Neuronal stem cell (in vitro differentiated cells): Measurements from ENCODE around the gene UMODL1.

ENCODE experiments used
- DNase-seq: peaks from one replicate; pipeline ENCODE4 v3.0.0-alpha.2; 2013; ENCODE audit warnings: low spot score
- H2AFZ ChIP-seq: one replicate; pipeline ENCODE4 v1.6.1; 2013; ENCODE audit warnings: mild to moderate bottlenecking, low read length, inconsistent platforms
- H2AK5ac ChIP-seq: 2 replicates; pipeline ENCODE4 v1.6.1; 2013; ENCODE audit warnings: low read depth, mild to moderate bottlenecking, inconsistent platforms, low read length, moderate library complexity, mixed read lengths
- H2BK120ac ChIP-seq: 2 replicates; pipeline ENCODE4 v1.6.1; 2013; ENCODE audit warnings: low read depth, mild to moderate bottlenecking, inconsistent platforms, low read length, moderate library complexity, mixed read lengths
- H2BK12ac ChIP-seq: one replicate; pipeline ENCODE4 v1.6.1; 2013; ENCODE audit warnings: low read length, inconsistent platforms
- H2BK15ac ChIP-seq: 2 replicates; pipeline ENCODE4 v1.6.1; 2013; ENCODE audit warnings: mild to moderate bottlenecking, low read length, inconsistent platforms, mixed read lengths
- H2BK5ac ChIP-seq: one replicate; pipeline ENCODE4 v1.6.1; 2013; ENCODE audit warnings: inconsistent platforms, mild to moderate bottlenecking, low read length, moderate library complexity
- H3K14ac ChIP-seq: one replicate; pipeline ENCODE4 v1.6.1; 2013; ENCODE audit warnings: low read length, inconsistent platforms
- H3K18ac ChIP-seq: 2 replicates; pipeline ENCODE4 v1.6.1; 2013; ENCODE audit warnings: low read length, inconsistent platforms
- H3K23ac ChIP-seq: 2 replicates; pipeline ENCODE4 v1.6.1; 2013; ENCODE audit warnings: low read depth, mild to moderate bottlenecking, mixed read lengths, low read length, inconsistent platforms; ENCODE audit not compliant: poor library complexity
- H3K27ac ChIP-seq: replicated peaks from 3 replicates; pipeline ENCODE4 v1.5.1; 2013; ENCODE audit warnings: low read length, inconsistent platforms
- H3K27me3 ChIP-seq, 3 experiments: 2 replicates each; pipeline ENCODE4 v1.6.1; 2013; ENCODE audit warnings: low read length in 3 of 3, mild to moderate bottlenecking in 2 of 3, inconsistent platforms in 1 of 3, low read depth in 1 of 3, mixed read lengths in 1 of 3, moderate library complexity in 1 of 3; ENCODE audit not compliant: control insufficient read depth in 3 of 3, insufficient read depth in 3 of 3
- H3K36me3 ChIP-seq, 2 donors: replicated peaks in 1 of 2; 2 replicates each; pipeline ENCODE4 v1.6.1; 2013; ENCODE audit warnings: low read length in 2 of 2; ENCODE audit not compliant: control insufficient read depth in 2 of 2, insufficient read depth in 2 of 2
- H3K4ac ChIP-seq: 2 replicates; pipeline ENCODE4 v1.6.1; 2013; ENCODE audit warnings: inconsistent platforms, mild to moderate bottlenecking, low read length, moderate library complexity
- H3K4me1 ChIP-seq, 2 donors: 1 replicate in 1 of 2; 2 replicates in 1 of 2; pipeline ENCODE4 v1.6.1; 2013; ENCODE audit warnings: low read length in 2 of 2, low read depth in 1 of 2; ENCODE audit not compliant: control insufficient read depth in 2 of 2, insufficient read depth in 1 of 2
- H3K4me2 ChIP-seq: one replicate; pipeline ENCODE4 v1.6.1; 2013; ENCODE audit warnings: mild to moderate bottlenecking, low read length, inconsistent platforms; ENCODE audit not compliant: insufficient read depth, poor library complexity, severe bottlenecking
- H3K4me3 ChIP-seq, 2 donors: 2 replicates each; pipeline ENCODE4 v1.5.1; 2013; ENCODE audit warnings: low read length in 2 of 2, mild to moderate bottlenecking in 2 of 2, inconsistent platforms in 1 of 2, moderate library complexity in 1 of 2
- H3K79me1 ChIP-seq: one replicate; pipeline ENCODE4 v1.6.1; 2013; ENCODE audit warnings: low read depth, mild to moderate bottlenecking, inconsistent platforms, low read length, moderate library complexity
- H3K9ac ChIP-seq: one replicate; pipeline ENCODE4 v1.6.1; 2013; ENCODE audit warnings: mild to moderate bottlenecking, low read depth, low read length, inconsistent platforms; ENCODE audit not compliant: poor library complexity
- H3K9me3 ChIP-seq, 2 donors: replicated peaks in 1 of 2; 2 replicates each; pipeline versions ENCODE3 to v1.6.1; 2013; ENCODE audit warnings: low read length in 2 of 2, mild to moderate bottlenecking in 2 of 2, inconsistent platforms in 1 of 2, low read depth in 1 of 2, mixed read lengths in 1 of 2, moderate library complexity in 1 of 2; ENCODE audit not compliant: control insufficient read depth in 2 of 2, insufficient read depth in 1 of 2
- H4K8ac ChIP-seq: one replicate; pipeline ENCODE4 v1.6.1; 2013; ENCODE audit warnings: low read depth, mild to moderate bottlenecking, inconsistent platforms, low read length, moderate library complexity
- H4K91ac ChIP-seq: one replicate; pipeline ENCODE4 v1.6.1; 2013; ENCODE audit warnings: low read length, low read depth, mild to moderate bottlenecking, inconsistent platforms; ENCODE audit not compliant: poor library complexity
- WGBS, 2 donors: extraction: QIAGEN DNeasy Blood & Tissue Kit; methylation state at CpG; one replicate each; pipeline ENCODE4 v1.1.7; 2013; ENCODE audit warnings: missing lambda C conversion rate in 2 of 2, mixed read lengths in 1 of 2; ENCODE audit not compliant: insufficient read length in 2 of 2, insufficient replicate concordance in 1 of 2; ENCODE audit errors: extremely low coverage in 2 of 2; 5-methylcytosine and 5-hydroxymethylcytosine counted together

Gene UMODL1

DNA sequence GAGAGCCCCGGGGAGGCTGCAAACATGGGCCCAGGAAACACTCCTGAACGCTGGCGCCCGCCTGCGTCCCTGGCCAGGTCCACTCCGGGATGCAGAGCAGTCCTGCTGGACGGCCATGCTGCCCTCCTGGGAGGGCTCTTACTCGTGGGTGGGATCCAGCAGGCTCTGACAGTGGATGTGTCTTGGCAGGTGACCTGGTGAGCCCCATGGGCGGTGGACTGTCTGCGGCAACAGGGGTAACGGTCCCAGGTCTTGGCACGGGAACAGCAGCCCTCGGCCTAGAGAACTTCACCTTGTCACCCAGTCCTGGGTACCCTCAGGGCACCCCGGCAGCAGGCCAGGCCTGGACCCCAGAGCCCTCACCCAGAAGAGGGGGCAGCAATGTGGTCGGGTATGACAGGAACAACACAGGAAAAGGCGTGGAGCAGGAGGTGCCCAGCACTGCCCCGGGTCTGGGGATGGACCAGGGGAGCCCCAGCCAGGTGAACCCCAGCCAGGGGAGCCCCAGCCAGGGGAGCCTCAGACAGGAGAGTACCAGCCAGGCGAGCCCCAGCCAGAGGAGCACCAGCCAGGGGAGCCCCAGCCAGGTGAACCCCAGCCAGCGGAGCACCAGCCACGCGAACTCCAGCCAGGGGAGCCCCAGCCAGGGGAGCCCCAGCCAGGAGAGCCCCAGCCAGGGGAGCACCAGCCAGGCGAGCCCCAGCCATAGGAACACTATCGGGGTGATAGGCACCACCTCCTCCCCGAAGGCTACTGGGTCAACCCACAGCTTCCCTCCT lies 39.8 kb downstream of the UMODL1 start:
- no CpG with 5 or more reads among the region's 24 CpGs for WGBS, 2 donors
- Histone ChIP-seq H3K27me3 (peaks cover 0 to 2% (median 0%) of the 10 kb centered on the region in 3 experiments), H3K4me1 (no peaks in the 10 kb centered on the region), H2BK15ac (no peak overlapping the region), H3K23ac (no peak overlapping the region), H2BK120ac (no peak overlapping the region), H4K91ac (no peak overlapping the region), H2BK12ac (no peak overlapping the region), H4K8ac (no peak overlapping the region), H3K4me2 (no peak overlapping the region), H3K79me1 (no peaks in the 10 kb centered on the region), H3K9ac (no peak overlapping the region), H3K4me3 (no peak overlapping the region), H3K9me3 (peaks cover 0 to 2% of the 10 kb centered on the region in 2 donors), H2BK5ac (no peak overlapping the region), H3K4ac (no peak overlapping the region), H3K18ac (peak overlapping the region; percentile 67), H2AK5ac (peak overlapping the region; percentile 58), H2AFZ (no peak overlapping the region), H3K14ac (peak overlapping the region; percentile 50), H3K27ac (no peak overlapping the region), H3K36me3 (no peaks in the 10 kb centered on the region)
- no peak for DNase-seq

DNA sequence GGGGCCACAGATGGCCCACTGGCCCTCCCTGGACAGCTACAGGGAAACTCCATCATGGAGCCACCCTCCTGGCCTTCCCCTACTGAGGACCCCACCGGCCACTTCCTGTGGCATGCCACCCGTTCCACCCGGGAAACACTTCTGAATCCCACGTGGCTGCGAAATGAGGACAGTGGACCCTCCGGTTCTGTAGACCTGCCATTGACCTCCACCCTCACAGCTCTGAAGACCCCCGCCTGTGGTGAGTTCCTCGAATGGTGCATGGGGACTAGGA lies 40.3 kb downstream of the UMODL1 start:
- H2BK12ac ChIP-seq = no peak overlapping the region
- H3K23ac ChIP-seq = no peak overlapping the region
- H3K14ac ChIP-seq = peak overlapping the region; percentile 50
- H3K4me2 ChIP-seq = no peak overlapping the region
- no peak overlapping the region for H2BK15ac ChIP-seq
- H3K18ac ChIP-seq = no peak overlapping the region
- H3K27ac ChIP-seq = no peak overlapping the region
- no peak overlapping the region for H4K91ac ChIP-seq
- no peak overlapping the region for H3K9ac ChIP-seq
- H3K4me3 ChIP-seq = no peak overlapping the region
- H2BK120ac ChIP-seq = no peak overlapping the region
- no peaks in the 10 kb centered on the region for H3K79me1 ChIP-seq
- H3K4ac ChIP-seq = no peak overlapping the region
- H3K4me1 ChIP-seq = no peaks in the 10 kb centered on the region
- peak overlapping the region; percentile 81 for H2AK5ac ChIP-seq
- no peak overlapping the region for H2AFZ ChIP-seq
- H3K27me3 ChIP-seq = peaks cover 0 to 2% (median 0%) of the 10 kb centered on the region in 3 experiments
- DNase-seq = no peak
- H3K36me3 ChIP-seq = no peaks in the 10 kb centered on the region
- WGBS, 2 donors = no CpG with 5 or more reads among the region's 8 CpGs
- H3K9me3 ChIP-seq = peaks cover 0 to 2% of the 10 kb centered on the region in 2 donors
- no peak overlapping the region for H2BK5ac ChIP-seq
- no peak overlapping the region for H4K8ac ChIP-seq

DNA sequence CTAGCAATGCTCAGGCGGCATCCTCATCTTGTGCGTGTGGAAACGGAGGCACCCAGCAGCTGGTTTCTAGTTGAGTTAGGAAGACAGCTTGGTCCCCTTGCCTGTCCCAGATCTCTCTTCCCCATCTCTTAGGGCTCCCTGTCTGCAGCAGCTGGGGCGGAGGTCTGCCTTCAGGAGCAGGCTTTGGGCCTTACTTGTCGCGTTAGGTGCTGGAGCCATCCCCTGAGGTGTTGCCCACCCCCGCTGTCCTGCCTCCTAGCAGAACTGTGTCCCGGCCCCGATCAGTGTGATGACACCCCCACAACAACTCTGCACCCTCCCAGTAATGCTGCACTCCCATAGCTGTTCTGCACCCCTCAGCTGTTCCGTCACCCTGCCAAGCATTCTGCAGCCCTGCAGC lies 40.7 kb downstream of the UMODL1 start:
- H3K79me1 ChIP-seq = no peaks in the 10 kb centered on the region
- no peak overlapping the region for H3K4ac ChIP-seq
- H3K9ac ChIP-seq = peak overlapping the region; percentile 12
- peaks cover 0 to 2% of the 10 kb centered on the region in 2 donors for H3K9me3 ChIP-seq
- H3K36me3 ChIP-seq = no peaks in the 10 kb centered on the region
- H2BK120ac ChIP-seq = no peak overlapping the region
- H2BK12ac ChIP-seq = no peak overlapping the region
- no peak overlapping the region for H3K27ac ChIP-seq
- H3K14ac ChIP-seq = no peak overlapping the region
- DNase-seq = no peak
- H4K91ac ChIP-seq = no peak overlapping the region
- H2BK5ac ChIP-seq = no peak overlapping the region
- peak overlapping the region; percentile 81 for H2AK5ac ChIP-seq
- no peak overlapping the region for H3K23ac ChIP-seq
- no peak overlapping the region for H2AFZ ChIP-seq
- no peak overlapping the region for H2BK15ac ChIP-seq
- no peak overlapping the region for H4K8ac ChIP-seq
- no CpG with 5 or more reads among the region's 10 CpGs for WGBS, 2 donors
- H3K4me1 ChIP-seq = no peaks in the 10 kb centered on the region
- peaks cover 0 to 2% (median 0%) of the 10 kb centered on the region in 3 experiments for H3K27me3 ChIP-seq
- no peak overlapping the region for H3K18ac ChIP-seq
- no peak overlapping the region for H3K4me2 ChIP-seq
- H3K4me3 ChIP-seq = no peak overlapping the region

DNA sequence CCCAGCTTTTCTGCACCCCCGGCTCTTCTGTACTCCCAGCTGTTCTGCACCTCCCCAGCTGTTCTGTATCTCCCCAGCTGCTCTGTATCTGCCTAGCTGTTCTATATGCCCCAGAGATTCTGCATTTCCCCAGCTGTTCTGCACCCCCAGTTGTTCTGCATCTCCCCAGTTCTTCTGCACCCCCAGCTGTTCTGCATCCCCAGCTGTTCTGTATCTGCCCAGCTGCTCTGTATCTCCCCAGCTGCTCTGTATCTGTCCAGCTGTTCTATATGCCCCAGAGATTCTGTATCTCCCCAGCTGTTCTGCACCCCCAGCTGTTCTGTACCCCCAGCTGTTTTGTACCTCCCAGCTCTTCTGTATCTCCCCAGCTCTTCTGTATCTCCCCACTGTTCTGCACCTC lies 41.1 kb downstream of the UMODL1 start:
- Histone ChIP-seq H2BK5ac (no peak overlapping the region), H3K9me3 (peaks cover 0 to 2% of the 10 kb centered on the region in 2 donors), H4K91ac (no peak overlapping the region), H2BK15ac (no peak overlapping the region), H2BK12ac (no peak overlapping the region), H2AK5ac (no peak overlapping the region), H3K18ac (no peak overlapping the region), H4K8ac (no peak overlapping the region), H3K4me2 (no peak overlapping the region), H3K14ac (no peak overlapping the region), H3K79me1 (no peaks in the 10 kb centered on the region), H3K36me3 (no peaks in the 10 kb centered on the region), H3K4me1 (peaks cover under 1 to 2% of the 10 kb centered on the region in 2 donors), H3K9ac (no peak overlapping the region), H3K4me3 (no peak overlapping the region), H3K27ac (no peak overlapping the region), H3K4ac (no peak overlapping the region), H2AFZ (no peak overlapping the region), H3K23ac (no peak overlapping the region), H2BK120ac (no peak overlapping the region), H3K27me3 (peaks cover 0 to 2% (median 0%) of the 10 kb centered on the region in 3 experiments)
- no peak for DNase-seq
- no CpG with 5 or more reads among the region's 1 CpG for WGBS, 2 donors
